Measurements from ENCODE around the gene SLC34A1.
"Not testable (repeated sequence)": the region's sequence is repeated elsewhere in the genome, so short reads cannot be mapped to it uniquely, and the experiment has no call there.

SLC34A1 gene

GRCh38 chr5:177367981-177368868 is 16.0 kb upstream of the SLC34A1 start:
- DNase-seq (ENCODE audit: low read depth in 2 of 3, low spot score in 1 of 3) = no peak

- no peak for DNase-seq (ENCODE audit: low read depth in 2 of 3, low spot score in 1 of 3)
These were observed 15.2 kb upstream of the SLC34A1 start for GRCh38 chr5:177368869-177369644.

- DNase-seq (ENCODE audit: low read depth in 2 of 3, low spot score in 1 of 3) = no peak
These were observed 14.4 kb upstream of the SLC34A1 start for GRCh38 chr5:177369645-177370440.

- peak in 2 of 3 donors; percentile 28 to 46 for DNase-seq (ENCODE audit: low read depth in 2 of 3, low spot score in 1 of 3)
These were observed 13.6 kb upstream of the SLC34A1 start for GRCh38 chr5:177370488-177371119.

GRCh38 chr5:177371120-177372033 is 12.9 kb upstream of the SLC34A1 start:
- DNase-seq (ENCODE audit: low read depth in 2 of 3, low spot score in 1 of 3) = no peak

DNA sequence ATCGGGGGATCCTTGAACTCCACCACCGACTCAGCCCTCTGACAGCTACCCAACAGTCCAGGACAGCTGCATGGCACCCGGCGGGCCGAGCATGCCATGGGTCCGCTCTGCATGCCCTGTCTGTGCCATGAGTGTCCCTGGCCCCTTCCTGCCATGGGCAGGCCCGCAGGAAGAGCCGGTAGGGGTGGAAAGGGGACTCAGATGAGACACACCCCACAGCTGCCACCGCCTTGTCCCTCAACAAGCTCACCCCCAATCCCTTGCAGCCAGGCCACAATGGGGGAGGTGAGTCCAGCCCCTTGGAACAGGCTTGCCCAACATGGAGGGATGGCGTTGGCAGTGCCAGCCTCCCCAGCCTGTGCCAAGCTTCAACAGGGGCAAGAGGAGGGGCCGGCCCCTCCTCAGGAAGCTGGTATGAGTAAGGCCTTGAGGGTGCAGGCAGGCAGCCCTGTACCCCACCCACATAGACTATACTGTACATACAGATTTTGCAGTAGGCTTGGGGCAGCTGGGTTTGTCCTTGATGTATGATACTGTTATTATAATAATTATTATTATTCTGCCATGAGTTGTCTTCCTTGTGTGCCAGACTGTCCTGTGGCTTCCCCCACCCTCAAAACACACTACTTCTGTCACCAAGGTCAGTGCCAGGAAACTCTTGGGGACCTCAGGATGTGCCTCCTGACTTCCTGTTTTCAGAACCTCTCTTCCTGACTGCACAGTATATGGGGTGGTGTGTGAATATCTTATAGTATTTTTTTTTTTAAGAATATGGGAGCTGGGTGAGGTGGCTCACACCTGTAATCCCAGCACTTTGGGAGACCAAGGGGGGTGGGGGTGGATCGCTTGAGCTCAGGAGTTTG is 12.0 kb upstream of the SLC34A1 start:
- DNase-seq (ENCODE audit: low read depth in 2 of 3, low spot score in 1 of 3) = no peak

DNA sequence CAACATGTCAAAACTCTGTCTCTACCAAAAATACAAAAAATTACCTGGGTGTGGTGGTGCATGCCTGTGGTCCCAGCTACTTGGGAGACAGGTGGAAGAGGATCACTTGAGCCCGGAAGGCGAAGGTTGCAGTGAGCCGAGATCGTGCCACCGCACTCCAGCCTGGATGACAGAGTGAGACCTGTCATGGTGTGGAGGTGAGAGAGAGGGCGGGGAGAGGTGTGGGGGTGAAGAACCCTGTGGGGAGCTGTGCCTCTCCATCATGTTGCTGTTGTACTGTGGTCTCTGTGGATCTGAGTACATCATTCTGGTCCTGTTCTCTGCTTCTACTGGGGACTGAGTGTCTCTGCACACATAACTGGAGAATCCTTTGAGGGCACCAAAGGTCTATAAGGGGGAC is 11.3 kb upstream of the SLC34A1 start:
- no peak for DNase-seq (ENCODE audit: low read depth in 2 of 3, low spot score in 1 of 3)

DNA sequence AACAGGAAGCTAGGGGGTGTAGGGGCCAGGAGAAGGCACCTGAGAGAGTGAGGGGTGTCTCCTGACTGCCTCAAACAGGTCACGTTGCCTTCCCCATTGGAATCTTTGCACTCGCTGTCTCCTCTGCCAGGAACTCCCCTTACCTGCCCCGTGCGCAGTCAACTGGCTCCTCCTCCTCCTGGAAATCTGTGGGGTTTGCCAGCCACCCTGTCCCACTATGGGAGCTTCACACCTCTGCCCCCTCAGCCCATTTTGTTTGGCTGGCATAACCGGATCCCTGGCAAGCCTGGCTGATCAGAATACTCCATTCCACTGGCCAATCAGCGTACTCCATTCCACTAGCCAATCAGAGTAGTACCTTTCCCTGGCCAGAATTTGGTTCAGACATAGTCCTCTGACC is 10.4 kb upstream of the SLC34A1 start:
- DNase-seq (ENCODE audit: low read depth in 2 of 3, low spot score in 1 of 3) = no peak

DNA sequence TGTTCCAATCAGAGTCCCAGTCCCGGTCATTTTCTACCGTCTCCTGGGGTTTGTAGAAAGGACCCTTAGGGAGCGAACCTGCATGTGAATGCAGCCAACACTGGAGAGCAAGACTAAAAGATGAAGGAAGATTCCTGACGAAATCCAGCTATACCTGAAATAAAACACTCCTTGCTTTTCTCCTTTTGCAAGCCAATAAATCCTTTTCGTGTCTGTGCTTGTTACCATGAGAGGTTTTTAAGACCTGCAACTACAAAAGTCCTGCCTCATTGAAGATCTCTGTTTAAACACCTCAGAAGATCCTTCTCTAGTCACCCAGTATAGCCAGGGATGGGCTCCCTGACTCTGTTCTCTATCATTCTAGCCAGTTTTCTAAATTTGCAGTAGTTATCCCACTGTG is 10.0 kb upstream of the SLC34A1 start:
- DNase-seq (ENCODE audit: low read depth in 2 of 3, low spot score in 1 of 3) = no peak

DNA sequence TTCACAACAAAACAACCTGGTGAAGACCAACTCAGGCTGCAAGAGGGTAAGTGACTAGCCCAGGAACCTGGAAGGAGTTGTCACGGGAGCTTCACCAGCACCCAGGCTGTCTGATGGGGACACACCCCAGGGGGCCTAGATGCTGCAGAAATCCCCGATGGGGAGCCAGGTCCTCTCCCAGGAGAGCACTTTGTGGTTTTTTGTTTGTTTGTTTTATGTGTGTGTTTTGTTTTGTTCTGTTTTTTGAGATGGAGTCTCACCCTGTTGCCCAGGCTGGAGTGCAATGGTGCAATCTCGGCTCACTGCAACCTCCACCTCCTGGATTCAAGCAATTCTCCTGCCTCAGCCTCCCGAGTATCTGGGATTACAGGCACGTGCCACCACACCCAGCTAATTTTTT is 8.7 kb upstream of the SLC34A1 start:
- not testable (repeated sequence) for DNase-seq (ENCODE audit: low read depth in 2 of 3, low spot score in 1 of 3)

- DNase-seq (ENCODE audit: low read depth in 2 of 3, low spot score in 1 of 3) = no peak
These were observed 8.1 kb upstream of the SLC34A1 start for GRCh38 chr5:177376107-177376506.

GRCh38 chr5:177377851-177378776 is 6.1 kb upstream of the SLC34A1 start:
- no peak for DNase-seq (ENCODE audit: low read depth in 2 of 3, low spot score in 1 of 3)

DNA sequence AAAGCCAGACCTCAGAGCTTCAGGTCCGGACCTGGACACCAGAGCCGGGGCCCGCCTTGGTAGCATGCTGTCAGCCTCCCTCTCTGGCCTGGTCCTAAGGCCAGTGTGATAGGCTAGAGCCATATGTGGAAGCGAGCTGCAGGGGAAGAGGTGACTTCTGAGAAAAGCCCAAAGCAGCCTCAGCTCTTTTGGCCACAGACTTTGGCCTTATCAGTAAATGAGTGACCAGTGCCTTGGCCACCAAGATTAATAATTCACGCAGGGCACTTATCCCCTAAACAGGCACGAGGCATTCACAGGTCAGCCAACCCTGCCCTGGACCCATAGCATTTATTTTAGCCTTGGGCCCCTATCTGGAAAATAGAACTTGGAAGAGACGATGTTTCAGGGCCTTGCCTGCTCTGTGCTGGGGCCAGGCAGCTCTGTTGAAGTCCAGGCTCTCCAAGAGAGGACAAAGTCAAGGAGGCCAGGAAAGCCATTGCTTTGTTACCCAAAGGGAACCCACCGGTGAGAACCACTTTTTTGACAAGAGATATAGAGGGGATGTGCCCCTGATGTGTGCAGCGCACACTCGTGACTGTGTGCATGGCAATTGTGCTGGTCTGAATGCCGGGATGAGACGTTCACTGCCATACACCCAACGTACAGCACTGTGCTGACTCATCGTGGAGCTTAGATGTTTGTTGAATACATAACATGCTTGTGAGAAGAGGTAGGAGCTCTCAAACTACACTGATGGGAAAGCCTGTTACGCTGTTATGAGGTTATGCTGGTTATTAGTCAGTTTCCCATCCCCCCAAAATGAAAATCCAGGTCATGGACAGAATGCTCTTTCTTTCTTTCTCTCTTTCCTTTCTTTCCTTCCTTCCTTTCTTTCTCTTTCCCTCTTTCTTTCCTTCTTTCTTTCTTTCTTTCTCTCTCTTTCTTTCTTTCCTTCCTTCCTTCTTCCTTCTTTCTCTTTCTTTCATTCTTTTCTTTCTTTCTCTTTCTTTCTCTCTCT is 5.0 kb upstream of the SLC34A1 start:
- DNase-seq (ENCODE audit: low read depth in 2 of 3, low spot score in 1 of 3) = no peak

GRCh38 chr5:177380805-177381126 is 3.5 kb upstream of the SLC34A1 start:
- DNase-seq (ENCODE audit: low read depth in 2 of 3, low spot score in 1 of 3) = no peak

DNA sequence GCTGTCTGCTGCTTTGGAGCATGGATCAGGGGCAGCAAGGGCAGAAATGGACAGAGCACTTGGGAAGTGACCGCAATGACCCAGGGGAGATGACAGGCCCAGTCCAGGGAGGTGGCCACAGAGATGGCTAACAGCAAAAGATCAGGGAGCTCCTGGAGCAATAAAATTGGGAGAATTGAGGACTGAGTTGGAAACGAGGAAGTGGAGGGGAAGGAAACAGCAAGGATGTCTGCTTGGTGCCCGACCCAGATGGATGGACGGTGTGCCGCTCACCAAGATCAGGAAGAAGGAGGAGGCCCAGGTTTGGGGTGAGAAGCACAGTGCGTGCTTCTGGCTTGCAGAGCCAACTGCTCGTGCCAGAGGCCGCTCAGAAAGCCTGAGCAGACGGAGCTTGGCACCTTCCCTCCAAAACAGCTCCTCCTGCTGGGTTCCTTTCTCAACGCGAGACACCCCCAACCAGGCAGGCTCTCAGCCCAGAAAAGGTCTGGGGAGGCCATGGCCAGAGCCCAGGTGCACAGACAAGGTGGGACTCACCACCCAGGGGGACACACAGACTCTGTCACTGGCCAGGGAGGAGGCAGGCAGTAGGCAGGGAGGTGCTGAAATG is 1.7 kb upstream of the SLC34A1 start:
- DNase-seq (ENCODE audit: low read depth in 2 of 3, low spot score in 1 of 3) = no peak

- no peak for DNase-seq (ENCODE audit: low read depth in 2 of 3, low spot score in 1 of 3)
These were observed 1.1 kb upstream of the SLC34A1 start for GRCh38 chr5:177383181-177383580.

All from stimulated activated CD4-positive, alpha-beta T cell treated with anti-CD3 and anti-CD28 coated beads, Interleukin-12 subunit alpha, Interleukin-12 subunit beta, amount 100 ng/mL, for 48 hours (primary cell).